Ishikawa (cell line): ENCODE results near the gene L3MBTL1.

Experiments used
- CEBPB ChIP-seq: IDR thresholded peaks from 2 replicates; pipeline ENCODE4 v1.6.1; 2012
- EGR1 ChIP-seq: IDR thresholded peaks from 2 replicates; pipeline ENCODE4 v1.6.1; 2012
- EP300 ChIP-seq: IDR thresholded peaks from 2 replicates; pipeline ENCODE4 v1.6.1; 2012; ENCODE audit warnings: borderline replicate concordance
- FOXM1 ChIP-seq: IDR thresholded peaks from 2 replicates; pipeline ENCODE4 v1.6.1; 2012; ENCODE audit warnings: low read depth, borderline replicate concordance
- TAF1 ChIP-seq: IDR thresholded peaks from 2 replicates; pipeline ENCODE4 v1.6.1; 2012; ENCODE audit warnings: low read depth, mild to moderate bottlenecking
- TF ChIP-seq, protein P1 (sequence below): IDR thresholded peaks from 2 replicates; pipeline ENCODE4 v1.6.1; 2012; ENCODE audit warnings: low read depth, mild to moderate bottlenecking

DNA sequence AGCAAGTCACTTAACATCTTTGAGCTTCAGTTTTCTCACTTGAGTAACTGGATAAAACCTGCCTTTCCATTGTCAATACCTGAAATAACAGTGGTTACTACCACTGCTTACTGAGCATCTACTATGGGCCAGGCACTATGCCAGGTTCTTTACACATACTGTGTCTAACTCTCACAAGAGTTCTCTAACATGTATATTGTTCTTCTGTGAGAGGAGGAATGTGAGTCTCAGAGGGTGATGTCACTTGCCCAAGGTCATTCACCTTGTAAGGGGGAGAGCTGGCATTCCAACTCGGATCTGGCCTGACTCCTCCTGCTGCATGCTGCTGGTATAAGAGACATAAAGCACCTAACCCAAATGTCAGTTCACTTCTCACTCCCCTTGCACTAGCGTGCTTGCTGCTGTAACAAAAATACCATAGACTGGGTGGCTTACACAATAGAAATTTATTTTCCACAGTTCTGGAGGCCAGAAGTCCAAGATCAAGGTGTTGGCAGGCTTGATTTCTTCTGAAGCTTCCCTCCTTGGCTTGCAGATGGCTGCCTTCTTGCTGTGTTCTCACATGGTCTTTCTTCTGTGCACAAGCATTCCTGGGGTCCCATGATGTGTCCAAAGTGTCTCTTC is 29.4 kb downstream of the L3MBTL1 start:
- TF ChIP-seq FOXM1, result no peak
- no peak for TF ChIP-seq EP300
- no peak for TF ChIP-seq EGR1
- no peak for TF ChIP-seq TAF1
- no peak for TF ChIP-seq CEBPB
- TF ChIP-seq, protein P1, sequence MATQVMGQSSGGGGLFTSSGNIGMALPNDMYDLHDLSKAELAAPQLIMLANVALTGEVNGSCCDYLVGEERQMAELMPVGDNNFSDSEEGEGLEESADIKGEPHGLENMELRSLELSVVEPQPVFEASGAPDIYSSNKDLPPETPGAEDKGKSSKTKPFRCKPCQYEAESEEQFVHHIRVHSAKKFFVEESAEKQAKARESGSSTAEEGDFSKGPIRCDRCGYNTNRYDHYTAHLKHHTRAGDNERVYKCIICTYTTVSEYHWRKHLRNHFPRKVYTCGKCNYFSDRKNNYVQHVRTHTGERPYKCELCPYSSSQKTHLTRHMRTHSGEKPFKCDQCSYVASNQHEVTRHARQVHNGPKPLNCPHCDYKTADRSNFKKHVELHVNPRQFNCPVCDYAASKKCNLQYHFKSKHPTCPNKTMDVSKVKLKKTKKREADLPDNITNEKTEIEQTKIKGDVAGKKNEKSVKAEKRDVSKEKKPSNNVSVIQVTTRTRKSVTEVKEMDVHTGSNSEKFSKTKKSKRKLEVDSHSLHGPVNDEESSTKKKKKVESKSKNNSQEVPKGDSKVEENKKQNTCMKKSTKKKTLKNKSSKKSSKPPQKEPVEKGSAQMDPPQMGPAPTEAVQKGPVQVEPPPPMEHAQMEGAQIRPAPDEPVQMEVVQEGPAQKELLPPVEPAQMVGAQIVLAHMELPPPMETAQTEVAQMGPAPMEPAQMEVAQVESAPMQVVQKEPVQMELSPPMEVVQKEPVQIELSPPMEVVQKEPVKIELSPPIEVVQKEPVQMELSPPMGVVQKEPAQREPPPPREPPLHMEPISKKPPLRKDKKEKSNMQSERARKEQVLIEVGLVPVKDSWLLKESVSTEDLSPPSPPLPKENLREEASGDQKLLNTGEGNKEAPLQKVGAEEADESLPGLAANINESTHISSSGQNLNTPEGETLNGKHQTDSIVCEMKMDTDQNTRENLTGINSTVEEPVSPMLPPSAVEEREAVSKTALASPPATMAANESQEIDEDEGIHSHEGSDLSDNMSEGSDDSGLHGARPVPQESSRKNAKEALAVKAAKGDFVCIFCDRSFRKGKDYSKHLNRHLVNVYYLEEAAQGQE, result no peak
